ENCODE measurements around the gene TRO. TPM values are rescaled to one million over a fixed set of nuclear protein-coding genes. Genes with fewer than 3 reads are reported as not detected.

TRO gene
- total RNA-seq, 1 experiment from 2014 or later = 51.0 TPM

DNA sequence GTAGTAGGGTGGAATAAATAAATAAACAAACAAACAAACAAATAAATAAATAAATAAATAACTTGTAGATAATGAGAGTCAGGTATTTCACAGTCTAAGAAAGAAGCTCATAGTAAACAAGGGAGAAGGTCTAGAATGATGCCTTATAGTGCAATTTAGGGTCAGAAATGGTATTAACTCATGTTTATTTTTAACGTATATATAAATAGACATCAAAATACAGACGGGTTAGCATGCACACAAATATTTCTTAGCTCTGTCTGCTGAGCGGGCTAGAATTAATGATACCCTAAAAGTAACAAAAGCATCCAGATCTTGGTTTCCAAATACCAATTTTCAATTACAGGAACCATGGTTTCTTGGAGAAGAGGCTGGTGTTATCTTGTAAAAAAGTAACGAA is 56.8 kb downstream of the TRO start:
- Mint-ChIP-seq H3K36me3 (no peaks in the 10 kb centered on the region), H3K27ac (no peak overlapping the region), H3K4me1 (no peaks in the 10 kb centered on the region), H3K27me3 (ENCODE audit: low read depth) (peaks cover 11% of the 10 kb centered on the region), H3K4me3 (no peak overlapping the region), H3K9me3 (peaks cover 14% of the 10 kb centered on the region)
- ChIA-PET CTCF (no interaction called here), POLR2A (no interaction called here)
- no peak for DNase-seq (ENCODE audit: low spot score)
- no peak for TF ChIP-seq ZNF263 (CRISPR knock-in tag; IDR thresholded peaks at IDR 0.05; ENCODE audit: low read depth)
- no peak for TF ChIP-seq CREB1 (CRISPR knock-in tag; IDR thresholded peaks at IDR 0.05)
- TF ChIP-seq SP1 (CRISPR knock-in tag; conservative IDR thresholded peaks at IDR 0.05) = no peak
- TF ChIP-seq, protein P1, sequence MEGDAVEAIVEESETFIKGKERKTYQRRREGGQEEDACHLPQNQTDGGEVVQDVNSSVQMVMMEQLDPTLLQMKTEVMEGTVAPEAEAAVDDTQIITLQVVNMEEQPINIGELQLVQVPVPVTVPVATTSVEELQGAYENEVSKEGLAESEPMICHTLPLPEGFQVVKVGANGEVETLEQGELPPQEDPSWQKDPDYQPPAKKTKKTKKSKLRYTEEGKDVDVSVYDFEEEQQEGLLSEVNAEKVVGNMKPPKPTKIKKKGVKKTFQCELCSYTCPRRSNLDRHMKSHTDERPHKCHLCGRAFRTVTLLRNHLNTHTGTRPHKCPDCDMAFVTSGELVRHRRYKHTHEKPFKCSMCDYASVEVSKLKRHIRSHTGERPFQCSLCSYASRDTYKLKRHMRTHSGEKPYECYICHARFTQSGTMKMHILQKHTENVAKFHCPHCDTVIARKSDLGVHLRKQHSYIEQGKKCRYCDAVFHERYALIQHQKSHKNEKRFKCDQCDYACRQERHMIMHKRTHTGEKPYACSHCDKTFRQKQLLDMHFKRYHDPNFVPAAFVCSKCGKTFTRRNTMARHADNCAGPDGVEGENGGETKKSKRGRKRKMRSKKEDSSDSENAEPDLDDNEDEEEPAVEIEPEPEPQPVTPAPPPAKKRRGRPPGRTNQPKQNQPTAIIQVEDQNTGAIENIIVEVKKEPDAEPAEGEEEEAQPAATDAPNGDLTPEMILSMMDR (IDR thresholded peaks at IDR 0.05) = no peak
- TF ChIP-seq, protein P2, sequence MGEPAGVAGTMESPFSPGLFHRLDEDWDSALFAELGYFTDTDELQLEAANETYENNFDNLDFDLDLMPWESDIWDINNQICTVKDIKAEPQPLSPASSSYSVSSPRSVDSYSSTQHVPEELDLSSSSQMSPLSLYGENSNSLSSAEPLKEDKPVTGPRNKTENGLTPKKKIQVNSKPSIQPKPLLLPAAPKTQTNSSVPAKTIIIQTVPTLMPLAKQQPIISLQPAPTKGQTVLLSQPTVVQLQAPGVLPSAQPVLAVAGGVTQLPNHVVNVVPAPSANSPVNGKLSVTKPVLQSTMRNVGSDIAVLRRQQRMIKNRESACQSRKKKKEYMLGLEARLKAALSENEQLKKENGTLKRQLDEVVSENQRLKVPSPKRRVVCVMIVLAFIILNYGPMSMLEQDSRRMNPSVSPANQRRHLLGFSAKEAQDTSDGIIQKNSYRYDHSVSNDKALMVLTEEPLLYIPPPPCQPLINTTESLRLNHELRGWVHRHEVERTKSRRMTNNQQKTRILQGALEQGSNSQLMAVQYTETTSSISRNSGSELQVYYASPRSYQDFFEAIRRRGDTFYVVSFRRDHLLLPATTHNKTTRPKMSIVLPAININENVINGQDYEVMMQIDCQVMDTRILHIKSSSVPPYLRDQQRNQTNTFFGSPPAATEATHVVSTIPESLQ (CRISPR knock-in tag; IDR thresholded peaks at IDR 0.05) = no peak
- TF ChIP-seq TCF7 (CRISPR knock-in tag; IDR thresholded peaks at IDR 0.05; ENCODE audit: low read depth) = no peak
- TF ChIP-seq, protein P3, sequence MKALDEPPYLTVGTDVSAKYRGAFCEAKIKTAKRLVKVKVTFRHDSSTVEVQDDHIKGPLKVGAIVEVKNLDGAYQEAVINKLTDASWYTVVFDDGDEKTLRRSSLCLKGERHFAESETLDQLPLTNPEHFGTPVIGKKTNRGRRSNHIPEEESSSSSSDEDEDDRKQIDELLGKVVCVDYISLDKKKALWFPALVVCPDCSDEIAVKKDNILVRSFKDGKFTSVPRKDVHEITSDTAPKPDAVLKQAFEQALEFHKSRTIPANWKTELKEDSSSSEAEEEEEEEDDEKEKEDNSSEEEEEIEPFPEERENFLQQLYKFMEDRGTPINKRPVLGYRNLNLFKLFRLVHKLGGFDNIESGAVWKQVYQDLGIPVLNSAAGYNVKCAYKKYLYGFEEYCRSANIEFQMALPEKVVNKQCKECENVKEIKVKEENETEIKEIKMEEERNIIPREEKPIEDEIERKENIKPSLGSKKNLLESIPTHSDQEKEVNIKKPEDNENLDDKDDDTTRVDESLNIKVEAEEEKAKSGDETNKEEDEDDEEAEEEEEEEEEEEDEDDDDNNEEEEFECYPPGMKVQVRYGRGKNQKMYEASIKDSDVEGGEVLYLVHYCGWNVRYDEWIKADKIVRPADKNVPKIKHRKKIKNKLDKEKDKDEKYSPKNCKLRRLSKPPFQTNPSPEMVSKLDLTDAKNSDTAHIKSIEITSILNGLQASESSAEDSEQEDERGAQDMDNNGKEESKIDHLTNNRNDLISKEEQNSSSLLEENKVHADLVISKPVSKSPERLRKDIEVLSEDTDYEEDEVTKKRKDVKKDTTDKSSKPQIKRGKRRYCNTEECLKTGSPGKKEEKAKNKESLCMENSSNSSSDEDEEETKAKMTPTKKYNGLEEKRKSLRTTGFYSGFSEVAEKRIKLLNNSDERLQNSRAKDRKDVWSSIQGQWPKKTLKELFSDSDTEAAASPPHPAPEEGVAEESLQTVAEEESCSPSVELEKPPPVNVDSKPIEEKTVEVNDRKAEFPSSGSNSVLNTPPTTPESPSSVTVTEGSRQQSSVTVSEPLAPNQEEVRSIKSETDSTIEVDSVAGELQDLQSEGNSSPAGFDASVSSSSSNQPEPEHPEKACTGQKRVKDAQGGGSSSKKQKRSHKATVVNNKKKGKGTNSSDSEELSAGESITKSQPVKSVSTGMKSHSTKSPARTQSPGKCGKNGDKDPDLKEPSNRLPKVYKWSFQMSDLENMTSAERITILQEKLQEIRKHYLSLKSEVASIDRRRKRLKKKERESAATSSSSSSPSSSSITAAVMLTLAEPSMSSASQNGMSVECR (CRISPR knock-in tag; IDR thresholded peaks at IDR 0.05; ENCODE audit: borderline replicate concordance) = no peak
- no peak for TF ChIP-seq ZNF396 (CRISPR knock-in tag; IDR thresholded peaks at IDR 0.05; ENCODE audit: borderline replicate concordance)
- TF ChIP-seq JUN (CRISPR knock-in tag; IDR thresholded peaks at IDR 0.05) = no peak
- TF ChIP-seq PRRX2 (CRISPR knock-in tag; IDR thresholded peaks at IDR 0.05) = no peak
- TF ChIP-seq, protein P4, sequence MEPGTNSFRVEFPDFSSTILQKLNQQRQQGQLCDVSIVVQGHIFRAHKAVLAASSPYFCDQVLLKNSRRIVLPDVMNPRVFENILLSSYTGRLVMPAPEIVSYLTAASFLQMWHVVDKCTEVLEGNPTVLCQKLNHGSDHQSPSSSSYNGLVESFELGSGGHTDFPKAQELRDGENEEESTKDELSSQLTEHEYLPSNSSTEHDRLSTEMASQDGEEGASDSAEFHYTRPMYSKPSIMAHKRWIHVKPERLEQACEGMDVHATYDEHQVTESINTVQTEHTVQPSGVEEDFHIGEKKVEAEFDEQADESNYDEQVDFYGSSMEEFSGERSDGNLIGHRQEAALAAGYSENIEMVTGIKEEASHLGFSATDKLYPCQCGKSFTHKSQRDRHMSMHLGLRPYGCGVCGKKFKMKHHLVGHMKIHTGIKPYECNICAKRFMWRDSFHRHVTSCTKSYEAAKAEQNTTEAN (CRISPR knock-in tag; IDR thresholded peaks at IDR 0.05) = no peak
- no peak for TF ChIP-seq ZNF219 (CRISPR knock-in tag; IDR thresholded peaks at IDR 0.05; ENCODE audit: borderline replicate concordance)
- no peak for TF ChIP-seq ZNF423 (CRISPR knock-in tag; IDR thresholded peaks at IDR 0.05)
- TF ChIP-seq NR1H2 (CRISPR knock-in tag; IDR thresholded peaks at IDR 0.05) = no peak
- no peak for TF ChIP-seq NFATC4 (CRISPR knock-in tag; IDR thresholded peaks at IDR 0.05)
- no peak for TF ChIP-seq ZNF416 (CRISPR knock-in tag; IDR thresholded peaks at IDR 0.05)
- TF ChIP-seq ZNF232 (CRISPR knock-in tag; IDR thresholded peaks at IDR 0.05) = no peak
- no peak for TF ChIP-seq NFE2L1 (CRISPR knock-in tag; IDR thresholded peaks at IDR 0.05)
- TF ChIP-seq EMX1 (CRISPR knock-in tag; IDR thresholded peaks at IDR 0.05) = no peak
- no peak for TF ChIP-seq ZBTB21 (CRISPR knock-in tag; IDR thresholded peaks at IDR 0.05; ENCODE audit: borderline replicate concordance)
- ATAC-seq = no peak

All from WTC11 (cell line).